ENCODE data around the gene MTMR10. TPM values are rescaled to one million over a fixed set of nuclear protein-coding genes. Genes with fewer than 3 reads are reported as not detected.

Gene MTMR10
- total RNA-seq, 3 donors from 2014 or later = 31.5 to 46.9 (median 35.7) TPM

GRCh38 chr15:30939161-30939560 lies 52.3 kb downstream of the MTMR10 start:
- Histone ChIP-seq H3K9me3 (no peaks in the 10 kb centered on the region), H3K4me1 (no peaks in the 10 kb centered on the region), H3K27me3 (no peaks in the 10 kb centered on the region), H3K4me3 (no peak overlapping the region), H3K27ac (no peak overlapping the region), H3K36me3 (peaks cover 6% of the 10 kb centered on the region)
- TF ChIP-seq CTCF (IDR thresholded peaks at IDR 0.05) (no peak), POLR2A (IDR thresholded peaks at IDR 0.05) (no peak), POLR2AphosphoS5 (IDR thresholded peaks at IDR 0.05) (no peak)
- intact Hi-C loops (cut with DNase I; ENCODE audit: low total_unique reads) = no loop called here
- DNase-seq (ENCODE audit: low spot score in 2 of 2) = no peak

- Histone ChIP-seq H3K27me3 (no peaks in the 10 kb centered on the region), H3K36me3 (no peaks in the 10 kb centered on the region), H3K4me3 (no peak overlapping the region), H3K27ac (no peak overlapping the region), H3K9me3 (no peaks in the 10 kb centered on the region), H3K4me1 (no peaks in the 10 kb centered on the region)
- intact Hi-C loops (cut with DNase I; ENCODE audit: low total_unique reads) = no loop called here
- no peak for DNase-seq (ENCODE audit: low spot score in 2 of 2)
- no peak for TF ChIP-seq POLR2A (IDR thresholded peaks at IDR 0.05)
- TF ChIP-seq POLR2AphosphoS5 (IDR thresholded peaks at IDR 0.05) = no peak
- TF ChIP-seq CTCF (IDR thresholded peaks at IDR 0.05) = no peak
Measured at GRCh38 chr15:30933293-30933692, 58.1 kb downstream of the MTMR10 start.

- no peaks in the 10 kb centered on the region for H3K27me3 ChIP-seq
- no peak for TF ChIP-seq CTCF (IDR thresholded peaks at IDR 0.05)
- TF ChIP-seq POLR2AphosphoS5 (IDR thresholded peaks at IDR 0.05) = no peak
- TF ChIP-seq POLR2A (IDR thresholded peaks at IDR 0.05) = no peak
- no peak overlapping the region for H3K4me3 ChIP-seq
- intact Hi-C loops (cut with DNase I; ENCODE audit: low total_unique reads) = no loop called here
- no peaks in the 10 kb centered on the region for H3K4me1 ChIP-seq
- no peak overlapping the region for H3K27ac ChIP-seq
- H3K9me3 ChIP-seq = no peaks in the 10 kb centered on the region
- no peak for DNase-seq (ENCODE audit: low spot score in 2 of 2)
- no peaks in the 10 kb centered on the region for H3K36me3 ChIP-seq
Measured at GRCh38 chr15:30930422-30930821, 61.0 kb downstream of the MTMR10 start.

GRCh38 chr15:30929982-30930381 lies 61.4 kb downstream of the MTMR10 start:
- no peak overlapping the region for H3K4me3 ChIP-seq
- no peak for TF ChIP-seq CTCF (IDR thresholded peaks at IDR 0.05)
- TF ChIP-seq POLR2AphosphoS5 (IDR thresholded peaks at IDR 0.05) = no peak
- TF ChIP-seq POLR2A (IDR thresholded peaks at IDR 0.05) = no peak
- no peaks in the 10 kb centered on the region for H3K4me1 ChIP-seq
- no peaks in the 10 kb centered on the region for H3K27me3 ChIP-seq
- H3K9me3 ChIP-seq = no peaks in the 10 kb centered on the region
- no peak overlapping the region for H3K27ac ChIP-seq
- intact Hi-C loops (cut with DNase I; ENCODE audit: low total_unique reads) = no loop called here
- DNase-seq (ENCODE audit: low spot score in 2 of 2) = no peak
- H3K36me3 ChIP-seq = no peaks in the 10 kb centered on the region

GRCh38 chr15:30929064-30929669 lies 62.3 kb downstream of the MTMR10 start:
- Histone ChIP-seq H3K4me3 (no peak overlapping the region), H3K27me3 (no peaks in the 10 kb centered on the region), H3K4me1 (no peaks in the 10 kb centered on the region), H3K27ac (no peak overlapping the region), H3K9me3 (no peaks in the 10 kb centered on the region), H3K36me3 (no peaks in the 10 kb centered on the region)
- DNase-seq (ENCODE audit: low spot score in 2 of 2) = no peak
- TF ChIP-seq CTCF (IDR thresholded peaks at IDR 0.05) (no peak), POLR2AphosphoS5 (IDR thresholded peaks at IDR 0.05) (no peak), POLR2A (IDR thresholded peaks at IDR 0.05) (no peak)
- intact Hi-C loops (cut with DNase I; ENCODE audit: low total_unique reads) = no loop called here
